ENCODE data around the gene MBD4. TPM values are rescaled to one million over a fixed set of nuclear protein-coding genes. Genes with fewer than 3 reads are reported as not detected.
"Not testable (repeated sequence)": the region's sequence is repeated elsewhere in the genome, so short reads cannot be mapped to it uniquely, and the experiment has no call there.

MBD4 gene
- 10 to 100 TPM; 50.9 to 51.0 TPM for total RNA-seq

DNA sequence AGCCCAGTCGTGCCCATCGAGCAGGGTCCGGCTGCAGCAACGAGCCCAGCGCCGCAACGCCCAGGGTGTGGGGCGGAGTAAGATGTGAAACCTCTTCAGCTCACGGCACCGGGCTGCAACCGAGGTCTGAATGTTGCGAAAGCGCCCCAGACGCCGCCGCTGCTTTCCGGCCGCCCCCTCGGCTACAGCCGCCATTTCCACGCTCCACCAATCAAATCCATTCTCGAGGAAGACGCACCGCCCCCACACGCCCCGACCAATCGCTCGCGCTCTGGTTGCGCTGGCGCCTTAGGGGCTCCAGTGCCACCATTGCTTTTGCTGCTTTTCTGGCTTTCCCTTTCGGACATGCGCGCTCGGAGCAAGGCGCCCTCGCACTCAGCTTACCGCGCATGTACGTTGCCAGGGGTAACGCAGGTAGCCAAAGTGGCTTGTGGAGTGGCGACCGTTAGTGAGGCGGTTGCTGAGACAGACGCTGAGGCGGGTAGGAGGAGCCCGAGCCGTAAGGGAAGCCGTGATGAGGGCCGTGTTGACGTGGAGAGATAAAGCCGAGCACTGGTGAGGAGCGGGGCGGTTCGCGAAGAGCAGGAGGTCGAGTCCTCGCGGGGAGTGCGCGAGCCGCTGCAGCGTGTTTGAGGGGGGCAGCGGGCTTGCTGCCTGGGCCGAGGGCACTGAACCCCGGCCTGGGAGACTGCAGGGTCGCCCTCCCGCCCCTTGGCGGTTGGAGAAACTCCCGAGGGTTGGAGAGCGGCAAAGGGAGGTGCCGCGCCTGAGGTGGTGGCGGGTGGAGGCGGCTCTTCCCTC, at the start of gene MBD4, which contains the start of gene IFT122:
Gene MBD4 (minus strand): TSS at position 132 of the 801 bp plus-strand sequence. CDS start 115 bp downstream, at position 17.
Gene IFT122 (plus strand): TSS at position 408 of the 801 bp plus-strand sequence. CDS start 107 bp downstream, at position 515.
- peaks cover 24% of the 10 kb centered on the region for H3K36me3 Mint-ChIP-seq (ENCODE audit: low read depth)
- peaks cover 53% of the 10 kb centered on the region for H3K4me1 Mint-ChIP-seq (ENCODE audit: low read depth)
- intact Hi-C loops (cut with micrococcal nuclease), result loop anchor here (1.0 to 10.0 kb wide), 17 partner anchors 12 to 1385 kb away; partner anchors contain the start of genes ACAD9, CNBP, EFCAB12 and HMCES
- DNase-seq, result peak; percentile 99
- H3K27ac Mint-ChIP-seq, result peak within 1 kb of the TSS; percentile 89
- no peaks in the 10 kb centered on the region for H3K9me3 Mint-ChIP-seq
- peak within 1 kb of the TSS; percentile 87 for H3K4me3 Mint-ChIP-seq
- H3K27me3 Mint-ChIP-seq (ENCODE audit: low read depth), result no peaks in the 10 kb centered on the region
- CTCF ChIA-PET, result interaction anchor here (0.9 to 2.9 kb wide), 7 partner anchors 11 to 124 kb away, joined by 3 to 10 read pairs (median 4); a partner anchor contains a TSS

DNA sequence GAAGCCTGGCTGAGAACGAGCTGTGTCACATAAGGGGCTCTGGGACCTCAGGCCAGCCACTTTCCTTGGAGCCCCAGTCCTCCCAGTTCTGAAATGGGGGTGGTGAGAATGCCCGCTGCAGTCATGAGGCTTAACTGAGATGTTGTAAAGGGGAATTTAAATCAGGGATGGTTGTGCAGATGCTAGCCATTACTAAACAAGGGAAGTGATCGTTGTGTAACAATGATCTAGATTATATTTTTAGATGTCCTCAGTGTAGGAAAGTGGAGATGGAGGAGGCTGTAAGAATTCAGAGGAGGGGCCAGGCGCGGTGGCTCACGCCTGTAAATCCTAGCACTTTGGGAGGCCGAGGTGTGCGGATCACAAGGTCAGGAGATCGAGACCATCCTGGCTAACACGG, 49.5 kb upstream of the MBD4 start:
- H3K4me3 Mint-ChIP-seq; H3K9me3 Mint-ChIP-seq; H3K4me1 Mint-ChIP-seq (ENCODE audit: low read depth); H3K27me3 Mint-ChIP-seq (ENCODE audit: low read depth); intact Hi-C loops (cut with micrococcal nuclease); DNase-seq; H3K27ac Mint-ChIP-seq; H3K36me3 Mint-ChIP-seq (ENCODE audit: low read depth): not testable (repeated sequence)
- CTCF ChIA-PET, result interaction anchor here (1.5 to 3.5 kb wide), 3 partner anchors 8 to 106 kb away, joined by 3 to 15 read pairs (median 11); no protein-coding TSS in a partner anchor

DNA sequence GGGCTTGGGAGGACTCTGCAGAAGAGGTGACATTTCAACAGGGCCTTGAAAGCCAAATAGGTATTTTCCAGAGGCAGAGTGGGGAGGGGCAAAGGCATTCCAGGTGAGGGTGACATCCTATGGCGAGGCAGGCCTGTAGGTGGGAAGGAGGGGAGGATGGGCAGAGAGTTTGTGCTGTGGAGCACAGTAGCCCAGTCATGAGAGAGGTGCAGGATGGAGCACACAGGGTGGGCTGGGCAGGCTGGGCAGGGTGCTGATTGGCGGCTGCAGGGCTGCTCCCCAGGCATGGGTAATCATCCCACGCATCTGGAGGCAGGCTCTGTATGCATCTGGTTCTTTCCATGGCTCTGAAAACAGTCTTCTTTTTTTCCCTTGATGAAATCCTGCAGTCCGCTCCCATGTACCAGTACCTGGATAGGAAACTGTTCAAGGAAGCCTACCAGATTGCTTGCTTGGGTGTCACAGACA, 48.2 kb upstream of the MBD4 start:
- intact Hi-C loops (cut with micrococcal nuclease); CTCF ChIA-PET; H3K4me3 Mint-ChIP-seq; H3K27me3 Mint-ChIP-seq (ENCODE audit: low read depth); H3K27ac Mint-ChIP-seq; H3K4me1 Mint-ChIP-seq (ENCODE audit: low read depth); DNase-seq; H3K9me3 Mint-ChIP-seq: not testable (repeated sequence)
- H3K36me3 Mint-ChIP-seq (ENCODE audit: low read depth), result peaks cover 11% of the 10 kb centered on the region

DNA sequence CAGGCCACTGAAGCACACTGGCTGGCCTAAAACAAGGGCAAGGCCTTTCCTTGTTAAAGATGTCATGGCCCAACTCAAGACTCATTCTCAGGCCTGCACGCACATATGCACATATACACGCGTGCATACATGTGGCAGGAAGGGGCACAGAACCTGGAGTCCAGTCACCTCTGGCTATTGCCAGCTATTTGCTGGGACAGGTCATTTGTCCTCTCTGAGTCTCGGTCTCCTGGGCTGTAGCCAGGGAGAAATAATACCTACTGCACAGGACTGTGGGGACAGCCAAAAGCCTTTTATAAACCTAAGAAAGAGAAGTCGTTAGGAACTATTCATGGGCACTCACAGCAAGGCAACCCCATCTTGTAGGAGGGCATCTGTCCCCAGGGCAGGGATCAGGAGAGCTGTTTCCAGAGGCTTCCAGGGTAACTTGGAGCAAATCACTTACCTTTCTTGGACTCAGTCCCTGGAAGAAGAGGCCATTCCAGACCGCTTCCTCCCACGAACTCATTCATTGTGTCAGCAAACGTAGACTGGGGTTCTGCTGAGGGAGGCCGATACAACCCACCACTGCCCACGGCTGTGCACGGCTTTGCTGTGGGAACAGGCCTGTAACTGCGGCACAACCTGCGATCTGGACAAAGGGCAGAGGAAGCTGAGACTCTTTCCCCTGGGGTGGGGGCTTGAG, 47.6 kb upstream of the MBD4 start:
- intact Hi-C loops (cut with micrococcal nuclease), result no loop called here
- Mint-ChIP-seq H3K9me3 (no peaks in the 10 kb centered on the region), H3K27ac (no peak overlapping the region), H3K4me3 (no peak overlapping the region), H3K27me3 (ENCODE audit: low read depth) (no peaks in the 10 kb centered on the region), H3K36me3 (ENCODE audit: low read depth) (peaks cover 10% of the 10 kb centered on the region), H3K4me1 (ENCODE audit: low read depth) (peaks cover under 1% of the 10 kb centered on the region)
- DNase-seq, result no peak
- CTCF ChIA-PET, result interaction anchor here (0.6 kb wide), 1 partner anchor 36 kb away, joined by 3 read pairs; no protein-coding TSS in a partner anchor

DNA sequence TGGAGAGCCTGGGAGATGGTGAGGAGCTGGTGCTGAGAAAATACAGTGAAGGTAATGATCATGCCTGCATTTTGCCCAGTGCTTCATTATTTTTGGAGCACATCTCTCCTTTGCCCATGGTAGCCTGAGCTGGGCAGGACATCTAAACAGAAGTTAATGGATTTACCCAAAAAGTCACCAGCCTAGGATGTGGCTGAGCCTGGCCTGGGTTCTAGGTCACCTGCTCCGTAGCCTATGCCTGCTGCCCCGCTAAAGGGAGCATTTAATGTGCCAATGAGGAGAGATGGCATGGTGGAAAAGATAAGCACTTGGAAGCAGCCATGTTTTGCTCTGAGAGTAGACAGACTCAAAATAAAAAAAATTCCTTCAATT, 46.9 kb upstream of the MBD4 start:
- intact Hi-C loops (cut with micrococcal nuclease), result no loop called here
- Mint-ChIP-seq H3K27ac (no peak overlapping the region), H3K36me3 (ENCODE audit: low read depth) (peaks cover 11% of the 10 kb centered on the region), H3K4me1 (ENCODE audit: low read depth) (peaks cover 7% of the 10 kb centered on the region), H3K4me3 (no peak overlapping the region), H3K9me3 (no peaks in the 10 kb centered on the region), H3K27me3 (ENCODE audit: low read depth) (no peaks in the 10 kb centered on the region)
- CTCF ChIA-PET, result interaction anchor here (0.6 kb wide), 1 partner anchor 35 kb away, joined by 3 read pairs; no protein-coding TSS in a partner anchor
- DNase-seq, result no peak

DNA sequence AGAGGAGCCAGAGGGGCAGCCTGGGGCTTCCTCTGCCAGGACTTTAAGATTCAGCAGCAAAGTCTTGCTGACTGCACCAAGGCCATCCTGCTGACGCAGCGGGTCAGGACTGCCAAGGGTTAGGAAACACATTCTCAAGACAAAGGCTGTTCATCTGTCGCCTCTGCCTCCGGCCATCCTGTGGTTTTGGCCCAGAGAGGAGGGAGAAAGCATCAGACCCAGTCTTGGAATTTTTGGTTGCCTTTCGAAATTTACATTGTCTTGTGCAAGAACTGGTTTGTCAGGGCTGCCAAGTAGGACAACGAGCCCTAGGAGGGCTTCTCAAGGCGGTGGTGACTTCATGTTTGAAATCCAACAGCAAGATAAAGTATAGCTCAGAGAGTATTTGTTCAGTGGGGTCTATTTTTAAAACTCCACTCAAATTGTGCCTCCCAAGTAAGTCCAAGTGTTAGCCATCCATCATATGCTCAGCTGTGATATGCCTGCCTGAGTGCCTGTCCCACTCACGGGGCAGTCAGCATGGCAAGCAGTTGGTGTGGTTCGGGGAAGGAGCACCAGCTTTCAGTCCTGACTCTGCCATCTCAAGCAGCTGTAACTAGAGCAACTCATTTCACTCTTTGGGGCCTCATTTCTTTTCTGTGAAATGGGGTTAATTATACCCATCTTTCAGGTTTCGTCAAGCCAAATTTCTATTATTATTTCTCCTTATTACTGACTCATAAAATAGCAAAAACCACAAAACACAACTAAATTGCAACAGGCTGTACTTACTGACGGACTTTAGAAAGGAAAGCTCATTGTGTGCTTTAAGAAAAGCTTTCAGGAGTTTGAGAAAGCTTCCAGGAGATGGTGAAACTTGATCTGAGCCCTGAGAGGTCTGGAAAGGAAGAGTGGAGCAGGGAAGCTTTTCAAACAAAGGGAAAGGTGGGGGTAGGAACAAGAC, 46.2 kb upstream of the MBD4 start:
- intact Hi-C loops (cut with micrococcal nuclease), result no loop called here

DNA sequence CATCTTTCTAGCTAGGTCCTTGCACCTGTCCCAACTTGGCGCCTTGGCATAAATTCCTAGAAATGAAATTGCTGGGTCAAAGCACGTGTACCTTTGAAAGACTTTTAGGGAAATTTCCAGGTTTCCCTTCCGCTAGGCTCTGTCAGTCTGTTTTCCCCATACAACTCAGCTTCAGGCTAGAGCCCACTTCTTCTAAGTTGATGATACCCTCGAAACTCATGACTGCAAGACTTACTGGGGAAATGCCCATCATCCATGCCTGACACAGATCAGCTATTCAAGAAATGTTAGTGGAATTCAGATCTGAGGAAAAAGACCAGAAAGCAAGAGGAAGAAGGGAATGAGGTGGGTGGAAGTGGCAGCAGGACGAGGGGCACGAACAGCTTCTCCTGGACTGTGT, 45.4 kb upstream of the MBD4 start:
- Mint-ChIP-seq H3K36me3 (ENCODE audit: low read depth) (peaks cover 17% of the 10 kb centered on the region), H3K4me1 (ENCODE audit: low read depth) (peaks cover 13% of the 10 kb centered on the region)
- CTCF ChIA-PET; H3K9me3 Mint-ChIP-seq; H3K4me3 Mint-ChIP-seq; H3K27ac Mint-ChIP-seq; intact Hi-C loops (cut with micrococcal nuclease); H3K27me3 Mint-ChIP-seq (ENCODE audit: low read depth); DNase-seq: not testable (repeated sequence)

More for the DNA sequence above, 46.2 kb upstream of the MBD4 start:
- Mint-ChIP-seq H3K4me1 (ENCODE audit: low read depth) (peaks cover 13% of the 10 kb centered on the region), H3K36me3 (ENCODE audit: low read depth) (peaks cover 14% of the 10 kb centered on the region), H3K9me3 (no peaks in the 10 kb centered on the region), H3K27me3 (ENCODE audit: low read depth) (no peaks in the 10 kb centered on the region), H3K27ac (no peak overlapping the region), H3K4me3 (no peak overlapping the region)
- CTCF ChIA-PET, result interaction anchor here (0.6 kb wide), 1 partner anchor 35 kb away, joined by 3 read pairs; no protein-coding TSS in a partner anchor
- no peak for DNase-seq

DNA sequence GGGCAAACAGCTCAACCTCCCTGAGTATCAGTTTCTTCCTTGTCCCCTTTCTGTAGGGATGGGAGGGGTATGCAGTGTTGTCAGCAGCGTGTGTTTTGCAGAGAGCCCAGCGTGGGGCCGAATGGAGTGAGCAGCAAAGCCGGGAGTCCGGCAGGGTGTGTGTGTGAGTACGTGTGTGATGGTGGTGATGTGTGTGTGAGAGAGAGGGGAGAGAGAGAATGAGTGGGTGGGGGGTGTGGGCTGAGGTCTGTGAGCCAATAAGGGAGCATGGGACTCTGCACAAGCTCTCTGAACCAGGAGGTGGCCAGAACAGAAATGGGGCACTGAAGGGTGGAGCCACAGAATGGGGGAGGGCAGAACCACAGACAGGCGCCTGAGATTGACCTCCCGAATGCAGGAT, 44.1 kb upstream of the MBD4 start:
- Mint-ChIP-seq H3K4me1 (ENCODE audit: low read depth) (peaks cover 13% of the 10 kb centered on the region), H3K36me3 (ENCODE audit: low read depth) (peaks cover 18% of the 10 kb centered on the region), H3K27ac (no peak overlapping the region), H3K27me3 (ENCODE audit: low read depth) (no peaks in the 10 kb centered on the region), H3K4me3 (no peak overlapping the region), H3K9me3 (no peaks in the 10 kb centered on the region)
- CTCF ChIA-PET, result no interaction called here
- intact Hi-C loops (cut with micrococcal nuclease), result loop anchor here (2.0 kb wide), 1 partner anchor 43 kb away; the partner anchor contains the start of gene IFT122
- DNase-seq, result no peak

DNA sequence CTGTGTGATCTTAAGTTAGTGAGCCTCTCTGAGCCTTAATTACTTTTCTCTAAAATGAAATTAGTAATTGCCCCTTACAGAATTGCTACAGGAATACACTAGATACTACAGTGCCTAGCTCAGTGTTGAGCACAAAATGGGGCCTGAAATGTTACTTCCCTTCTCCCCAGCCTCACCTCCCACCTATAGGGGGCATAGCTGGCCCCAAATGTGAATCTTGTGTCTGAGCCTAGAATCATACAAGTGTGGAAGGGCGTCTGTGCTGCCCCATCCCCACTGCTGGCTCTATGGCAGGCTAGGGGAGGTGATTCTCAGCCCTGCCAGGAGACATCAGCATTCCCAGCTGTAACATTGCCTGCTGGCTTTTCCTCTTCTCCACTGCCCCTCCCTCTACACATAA, 43.0 kb upstream of the MBD4 start:
- H3K27ac Mint-ChIP-seq, result no peak overlapping the region
- peaks cover 18% of the 10 kb centered on the region for H3K36me3 Mint-ChIP-seq (ENCODE audit: low read depth)
- no peak for DNase-seq
- intact Hi-C loops (cut with micrococcal nuclease), result loop anchor here (2.0 kb wide), 1 partner anchor 42 kb away; the partner anchor contains the start of gene IFT122
- H3K9me3 Mint-ChIP-seq, result no peaks in the 10 kb centered on the region
- H3K27me3 Mint-ChIP-seq (ENCODE audit: low read depth), result no peaks in the 10 kb centered on the region
- CTCF ChIA-PET, result no interaction called here
- H3K4me3 Mint-ChIP-seq, result no peak overlapping the region
- peaks cover 13% of the 10 kb centered on the region for H3K4me1 Mint-ChIP-seq (ENCODE audit: low read depth)

DNA sequence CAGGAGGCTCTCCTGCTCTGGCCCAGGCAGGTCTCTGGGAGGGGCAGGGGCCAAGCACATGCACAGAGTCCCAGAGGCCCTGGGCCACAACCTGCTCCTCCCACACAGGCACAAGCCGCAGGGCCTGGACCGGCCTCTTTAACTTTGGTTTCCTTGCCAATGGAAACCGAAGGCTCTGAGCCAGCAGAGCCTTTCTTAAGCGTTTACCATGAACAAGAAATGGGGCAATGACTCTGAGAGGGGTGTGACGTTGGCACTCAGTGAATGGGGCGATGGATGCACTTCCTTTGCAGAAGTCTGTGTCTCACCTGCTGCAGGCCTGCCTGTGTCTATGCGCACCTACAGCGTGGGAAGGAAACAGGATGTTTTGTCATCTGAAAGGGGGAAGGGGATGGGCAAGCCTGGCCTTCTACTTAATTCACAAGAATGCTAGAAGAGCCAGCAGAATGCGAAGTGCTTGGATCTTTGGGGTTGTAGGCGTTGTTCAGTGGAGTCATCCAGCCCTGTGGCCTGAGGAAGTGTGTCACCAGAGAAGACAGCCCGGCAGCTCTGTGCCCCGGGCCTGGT, 42.1 kb upstream of the MBD4 start:
- DNase-seq, result peak; percentile 73
- CTCF ChIA-PET, result interaction anchor here (1.9 kb wide), 1 partner anchor 9 kb away, joined by 11 read pairs; no protein-coding TSS in a partner anchor
- Mint-ChIP-seq H3K27me3 (ENCODE audit: low read depth) (no peaks in the 10 kb centered on the region), H3K9me3 (no peaks in the 10 kb centered on the region), H3K4me3 (no peak overlapping the region), H3K36me3 (ENCODE audit: low read depth) (peaks cover 18% of the 10 kb centered on the region), H3K27ac (peak overlapping the region; percentile 69), H3K4me1 (ENCODE audit: low read depth) (peaks cover 13% of the 10 kb centered on the region)
- intact Hi-C loops (cut with micrococcal nuclease), result loop anchor here (2.0 kb wide), 1 partner anchor 41 kb away; the partner anchor contains the start of gene IFT122

DNA sequence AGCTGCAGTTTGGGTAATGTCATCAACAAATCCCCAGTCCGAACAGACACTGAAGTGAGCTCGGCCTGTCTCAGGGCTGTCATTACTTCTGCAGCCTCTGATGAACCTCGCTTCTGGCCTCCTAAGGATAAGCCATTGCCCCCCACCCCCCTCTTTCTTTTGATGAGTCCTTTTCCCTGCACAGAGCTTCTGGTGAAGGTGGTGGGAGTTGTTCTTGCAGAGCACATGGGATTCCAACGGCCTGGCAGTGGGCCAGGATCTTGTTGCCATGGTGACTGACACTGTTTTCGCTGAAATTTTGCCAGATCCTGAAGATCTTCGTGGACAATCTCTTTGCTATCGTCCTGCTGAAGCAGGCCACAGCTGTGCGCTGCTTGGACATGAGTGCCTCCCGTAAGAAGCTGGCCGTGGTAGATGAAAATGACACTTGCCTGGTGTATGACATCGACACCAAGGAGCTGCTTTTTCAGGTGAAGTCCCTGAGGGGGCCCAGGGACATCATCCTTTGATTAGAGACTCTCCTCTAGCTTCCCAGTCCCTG, 41.5 kb upstream of the MBD4 start:
- Mint-ChIP-seq H3K36me3 (ENCODE audit: low read depth) (peaks cover 21% of the 10 kb centered on the region), H3K27ac (peak overlapping the region; percentile 69), H3K4me1 (ENCODE audit: low read depth) (peaks cover 13% of the 10 kb centered on the region)
- intact Hi-C loops (cut with micrococcal nuclease); H3K9me3 Mint-ChIP-seq; H3K27me3 Mint-ChIP-seq (ENCODE audit: low read depth); DNase-seq; H3K4me3 Mint-ChIP-seq: not testable (repeated sequence)
- CTCF ChIA-PET, result interaction anchor here (1.9 kb wide), 1 partner anchor 10 kb away, joined by 11 read pairs; no protein-coding TSS in a partner anchor
